HG03565 (cell line): ENCODE results near the gene DISP2.
A peak's percentile ranks its signal among the peaks of the same experiment; 100 is the strongest.

Source experiments
- ATAC-seq: cut with Tn5 transposase; IDR thresholded peaks from one replicate; pipeline ENCODE4 v1.9.1; 2021; ENCODE audit warnings: mild to moderate bottlenecking, moderate library complexity; ENCODE audit not compliant: unreplicated experiment

Gene DISP2, protein sequence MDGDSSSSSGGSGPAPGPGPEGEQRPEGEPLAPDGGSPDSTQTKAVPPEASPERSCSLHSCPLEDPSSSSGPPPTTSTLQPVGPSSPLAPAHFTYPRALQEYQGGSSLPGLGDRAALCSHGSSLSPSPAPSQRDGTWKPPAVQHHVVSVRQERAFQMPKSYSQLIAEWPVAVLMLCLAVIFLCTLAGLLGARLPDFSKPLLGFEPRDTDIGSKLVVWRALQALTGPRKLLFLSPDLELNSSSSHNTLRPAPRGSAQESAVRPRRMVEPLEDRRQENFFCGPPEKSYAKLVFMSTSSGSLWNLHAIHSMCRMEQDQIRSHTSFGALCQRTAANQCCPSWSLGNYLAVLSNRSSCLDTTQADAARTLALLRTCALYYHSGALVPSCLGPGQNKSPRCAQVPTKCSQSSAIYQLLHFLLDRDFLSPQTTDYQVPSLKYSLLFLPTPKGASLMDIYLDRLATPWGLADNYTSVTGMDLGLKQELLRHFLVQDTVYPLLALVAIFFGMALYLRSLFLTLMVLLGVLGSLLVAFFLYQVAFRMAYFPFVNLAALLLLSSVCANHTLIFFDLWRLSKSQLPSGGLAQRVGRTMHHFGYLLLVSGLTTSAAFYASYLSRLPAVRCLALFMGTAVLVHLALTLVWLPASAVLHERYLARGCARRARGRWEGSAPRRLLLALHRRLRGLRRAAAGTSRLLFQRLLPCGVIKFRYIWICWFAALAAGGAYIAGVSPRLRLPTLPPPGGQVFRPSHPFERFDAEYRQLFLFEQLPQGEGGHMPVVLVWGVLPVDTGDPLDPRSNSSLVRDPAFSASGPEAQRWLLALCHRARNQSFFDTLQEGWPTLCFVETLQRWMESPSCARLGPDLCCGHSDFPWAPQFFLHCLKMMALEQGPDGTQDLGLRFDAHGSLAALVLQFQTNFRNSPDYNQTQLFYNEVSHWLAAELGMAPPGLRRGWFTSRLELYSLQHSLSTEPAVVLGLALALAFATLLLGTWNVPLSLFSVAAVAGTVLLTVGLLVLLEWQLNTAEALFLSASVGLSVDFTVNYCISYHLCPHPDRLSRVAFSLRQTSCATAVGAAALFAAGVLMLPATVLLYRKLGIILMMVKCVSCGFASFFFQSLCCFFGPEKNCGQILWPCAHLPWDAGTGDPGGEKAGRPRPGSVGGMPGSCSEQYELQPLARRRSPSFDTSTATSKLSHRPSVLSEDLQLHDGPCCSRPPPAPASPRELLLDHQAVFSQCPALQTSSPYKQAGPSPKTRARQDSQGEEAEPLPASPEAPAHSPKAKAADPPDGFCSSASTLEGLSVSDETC (N-terminal part only)

DNA sequence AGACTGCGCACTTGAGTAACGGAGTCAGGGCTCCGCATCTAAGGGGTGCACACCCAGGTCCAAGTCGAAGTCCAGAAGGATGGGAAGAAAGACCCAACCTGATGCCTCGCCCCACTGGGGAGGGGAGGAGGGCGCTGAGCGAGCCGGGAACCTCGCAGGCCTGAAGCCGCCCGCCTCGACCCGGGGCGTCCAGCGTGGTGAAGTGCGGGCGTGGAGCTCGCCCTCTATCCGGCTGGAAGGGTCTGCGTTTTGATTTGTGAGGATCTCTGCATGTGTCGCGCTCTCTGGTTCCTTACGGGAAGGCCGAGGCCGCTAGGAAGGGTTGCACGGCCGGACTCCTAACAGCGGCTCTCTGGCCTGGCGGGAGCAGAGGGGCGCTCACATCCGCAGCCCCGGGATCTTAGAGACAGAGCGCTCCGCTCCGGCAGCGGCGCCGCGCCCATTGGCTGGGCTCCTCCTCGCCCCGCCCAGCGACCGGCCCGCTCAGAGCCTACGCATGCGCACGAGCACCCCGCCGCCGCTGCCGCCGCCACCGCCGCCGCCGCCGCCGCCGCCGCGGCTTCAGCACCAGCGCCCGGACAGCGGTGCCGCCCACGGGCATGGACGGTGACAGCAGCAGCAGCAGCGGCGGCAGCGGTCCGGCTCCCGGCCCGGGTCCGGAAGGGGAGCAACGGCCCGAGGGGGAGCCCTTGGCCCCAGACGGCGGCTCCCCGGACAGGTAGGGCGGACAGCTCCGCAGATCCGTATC, at the start of gene DISP2:
Gene DISP2 (plus strand): TSS at position 497 of the 748 bp plus-strand sequence. CDS start 103 bp downstream, at position 600.
- peak; percentile 69 for ATAC-seq

GRCh38 chr15:40309344-40309862, 48.6 kb upstream of the DISP2 start:
- ATAC-seq: no peak

- ATAC-seq: no peak
These were observed 47.7 kb upstream of the DISP2 start for GRCh38 chr15:40310001-40310959.

- no peak for ATAC-seq
These were observed 47.0 kb upstream of the DISP2 start for GRCh38 chr15:40310993-40311392.

DNA sequence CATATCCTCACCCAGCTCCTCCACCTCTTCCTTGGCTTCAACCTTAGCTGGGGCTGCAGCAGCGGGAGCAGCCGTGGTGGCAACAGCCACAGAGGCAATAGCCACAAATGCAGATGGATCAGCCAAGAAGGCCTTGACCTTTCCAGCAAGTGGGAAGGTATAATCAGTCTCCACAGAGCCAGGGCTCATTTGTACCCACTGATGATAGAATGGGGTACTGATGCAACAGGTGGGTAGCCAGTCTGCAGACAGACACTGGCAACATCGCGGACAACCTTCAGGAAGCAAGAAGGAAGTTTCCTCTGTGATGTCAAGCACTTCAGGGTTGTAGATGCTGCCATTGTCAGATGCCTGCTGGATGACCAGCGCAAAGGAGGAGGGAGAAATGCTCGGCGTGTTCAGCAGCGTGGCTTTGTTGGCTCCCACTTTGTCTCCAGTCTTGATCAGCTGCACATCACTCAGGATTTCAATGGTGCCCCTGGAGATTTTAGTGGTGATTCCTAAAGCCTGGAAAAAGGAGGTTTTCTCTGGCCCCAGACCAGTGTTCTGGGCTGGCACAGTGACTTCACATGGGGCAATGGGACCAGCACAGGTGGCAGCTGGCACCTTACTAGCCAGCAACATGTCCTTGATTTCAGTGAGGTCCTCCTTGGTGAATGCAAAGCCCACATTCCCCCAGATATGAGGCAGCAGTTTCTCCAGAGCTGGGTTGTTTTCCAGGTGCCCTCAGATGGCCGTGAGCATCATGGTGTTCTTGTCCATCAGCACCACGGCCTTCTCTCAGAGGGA, 45.5 kb upstream of the DISP2 start:
- ATAC-seq: no peak

GRCh38 chr15:40313531-40314398, 44.3 kb upstream of the DISP2 start:
- no peak for ATAC-seq

GRCh38 chr15:40314723-40315276, 43.2 kb upstream of the DISP2 start:
- ATAC-seq: no peak

- no peak for ATAC-seq
These were observed 41.1 kb upstream of the DISP2 start for GRCh38 chr15:40316931-40317330.

DNA sequence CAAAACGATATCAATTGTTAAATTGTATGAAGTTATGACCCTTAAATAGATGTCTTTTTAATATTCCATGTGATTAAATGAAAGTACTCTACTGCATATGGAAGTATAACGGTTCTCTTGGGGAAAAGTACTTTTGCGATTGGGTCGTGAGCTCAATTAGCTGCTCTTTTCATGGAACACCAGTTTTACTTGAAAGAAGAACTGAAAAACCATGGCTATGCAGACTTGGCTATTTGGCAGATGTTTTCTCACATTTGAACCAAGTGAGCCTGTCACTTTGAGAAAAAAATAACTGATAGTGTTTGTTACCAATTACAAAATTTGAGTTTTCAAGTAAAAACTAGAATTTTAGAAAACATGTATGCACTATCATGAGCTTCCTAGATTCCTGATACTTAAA, 40.4 kb upstream of the DISP2 start:
- no peak for ATAC-seq

GRCh38 chr15:40320409-40320808, 37.6 kb upstream of the DISP2 start:
- no peak for ATAC-seq

- no peak for ATAC-seq
These were observed 37.1 kb upstream of the DISP2 start for GRCh38 chr15:40320931-40321371.

GRCh38 chr15:40322531-40323238, 35.3 kb upstream of the DISP2 start:
- no peak for ATAC-seq

- peak; percentile 83 for ATAC-seq
These were observed 34.6 kb upstream of the DISP2 start, which contains the start of gene INAFM2 for GRCh38 chr15:40323239-40323952. Gene INAFM2, plus strand, starts transcription at chr15:40323692. Its CDS starts 364 bp downstream, at chr15:40324056.

- ATAC-seq: peak; percentile 9
These were observed 33.8 kb upstream of the DISP2 start for GRCh38 chr15:40323953-40324937.
